Liver (tissue), 9 donors: ENCODE results near the gene MYO15B. TPM values are rescaled to one million over a fixed set of nuclear protein-coding genes. Genes with fewer than 3 reads are reported as not detected.

ENCODE experiments used
- DNase-seq: peaks from one replicate; pipeline ENCODE4 v3.0.0-alpha.2; 2017; ENCODE audit warnings: low spot score
- H3K27ac ChIP-seq, 2 donors: one replicate each; pipeline ENCODE4 v1.7.0; 2013; ENCODE audit warnings: inconsistent platforms in 2 of 2, low read length in 2 of 2, control low read depth in 1 of 2, low read depth in 1 of 2, mild to moderate bottlenecking in 1 of 2
- H3K27me3 ChIP-seq, 4 donors: one replicate each; pipeline versions ENCODE4 v1.6.1 to v1.7.0; 2013; ENCODE audit warnings: low read length in 3 of 4, inconsistent platforms in 1 of 4, mild to moderate bottlenecking in 1 of 4, moderate library complexity in 1 of 4; ENCODE audit not compliant: control insufficient read depth in 4 of 4, insufficient read depth in 4 of 4
- H3K36me3 ChIP-seq, 4 donors: one replicate each; pipeline versions ENCODE4 v1.6.1 to v1.7.0; 2013; ENCODE audit warnings: low read length in 3 of 4, mild to moderate bottlenecking in 3 of 4, low read depth in 1 of 4, moderate library complexity in 1 of 4; ENCODE audit not compliant: control insufficient read depth in 4 of 4, insufficient read depth in 3 of 4
- H3K4me1 ChIP-seq, 4 donors: one replicate each; pipeline versions ENCODE4 v1.6.1 to v1.7.0; 2013; ENCODE audit warnings: low read length in 3 of 4, mild to moderate bottlenecking in 3 of 4, moderate library complexity in 1 of 4; ENCODE audit not compliant: control insufficient read depth in 4 of 4, insufficient read depth in 4 of 4
- H3K4me3 ChIP-seq, 3 donors: one replicate each; pipeline versions ENCODE4 v1.6.1 to v1.7.0; 2013; ENCODE audit warnings: low read length in 3 of 3, control low read depth in 1 of 3, low read depth in 1 of 3, mild to moderate bottlenecking in 1 of 3
- H3K9ac ChIP-seq, 2 donors: one replicate each; pipeline ENCODE4 v1.7.0; 2013; ENCODE audit warnings: low read length in 2 of 2, mild to moderate bottlenecking in 2 of 2, moderate library complexity in 2 of 2, control low read depth in 1 of 2, low read depth in 1 of 2
- H3K9me3 ChIP-seq, 4 donors: one replicate each; pipeline versions ENCODE4 v1.6.1 to v1.7.0; 2013; ENCODE audit warnings: low read length in 3 of 4; ENCODE audit not compliant: control insufficient read depth in 4 of 4
- ATF3 ChIP-seq: IDR thresholded peaks from 2 replicates; pipeline ENCODE4 v1.6.1; 2016; ENCODE audit warnings: antibody characterized with exemption
- CTCF ChIP-seq: fragments of 150-350 bp; IDR thresholded peaks from 2 replicates; pipeline ENCODE4 v1.5.1; 2017; ENCODE audit warnings: improper control_type of control experiment, low read depth, low read length; ENCODE audit not compliant: missing input control
- EGR1 ChIP-seq, 2 donors: IDR thresholded peaks; 2 replicates each; pipeline ENCODE4 v1.6.1; 2016 to 2018; ENCODE audit warnings: antibody characterized with exemption in 2 of 2, low read depth in 2 of 2
- HNF4G ChIP-seq: IDR thresholded peaks from 2 replicates; pipeline ENCODE4 v1.6.1; 2016; ENCODE audit warnings: antibody characterized with exemption
- JUND ChIP-seq, 2 donors: IDR thresholded peaks; 2 replicates each; pipeline ENCODE4 v1.6.1; 2016; ENCODE audit warnings: antibody characterized with exemption in 2 of 2
- MAX ChIP-seq: IDR thresholded peaks from 2 replicates; pipeline ENCODE4 v1.6.1; 2016; ENCODE audit warnings: antibody characterized with exemption
- RAD21 ChIP-seq, 2 donors: IDR thresholded peaks; 2 replicates each; pipeline ENCODE4 v1.6.1; 2016; ENCODE audit warnings: antibody characterized with exemption in 2 of 2, mild to moderate bottlenecking in 2 of 2
- REST ChIP-seq: IDR thresholded peaks from 2 replicates; pipeline ENCODE4 v1.6.1; 2016; ENCODE audit warnings: antibody characterized with exemption, mild to moderate bottlenecking
- RXRA ChIP-seq, 2 donors: IDR thresholded peaks; 2 replicates each; pipeline ENCODE4 v1.6.1; 2017 to 2018; ENCODE audit warnings: antibody characterized with exemption in 2 of 2, mild to moderate bottlenecking in 1 of 2
- SP1 ChIP-seq: IDR thresholded peaks from 2 replicates; pipeline ENCODE4 v1.6.1; 2018; ENCODE audit warnings: antibody characterized with exemption, mild to moderate bottlenecking
- TAF1 ChIP-seq: conservative IDR thresholded peaks from 2 replicates; pipeline ENCODE4 v1.6.1; 2016; ENCODE audit warnings: antibody characterized with exemption, mild to moderate bottlenecking
- YY1 ChIP-seq: IDR thresholded peaks from 2 replicates; pipeline ENCODE4 v1.6.1; 2016; ENCODE audit warnings: antibody characterized with exemption, mild to moderate bottlenecking
- ZBTB33 ChIP-seq: IDR thresholded peaks from 2 replicates; pipeline ENCODE4 v1.6.1; 2016; ENCODE audit warnings: antibody characterized with exemption
- WGBS: extraction: QIAGEN DNeasy Blood & Tissue Kit; methylation state at CpG from one replicate; pipeline ENCODE4 v1.1.7; 2013; 5-methylcytosine and 5-hydroxymethylcytosine counted together
- polyA plus RNA-seq, 2 donors: library from polyadenylated mRNA; stranded (reverse) in 1 of 2; unstranded in 1 of 2; fragments of 200-250 nt in 1 of 2; fragments of >200 nt in 1 of 2; fragmentation: Nextera tagmentation in 1 of 2; extraction: Ambion mirVana in 1 of 2; gene quantifications; one replicate each; pipeline versions ENCODE4 v1.2.1 to v1.2.3, GENCODE V29; 2013 to 2015
- total RNA-seq, 2 donors: library from RNA; depleted of rRNA; stranded (reverse); fragments of >200 nt; gene quantifications; one replicate each; pipeline ENCODE4 v1.2.3, GENCODE V29; 2014
- donor health status: healthy.
- donor health status: healthy.
- donor health status: healthy.
- donor health status: healthy.
- donor health status: healthy.

MYO15B gene
- total and polyA plus RNA-seq, 4 donors, result 13.3 to 34.4 (median 18.0) TPM

- whole genome bisulfite sequencing, result 75% methylated on average over 28 of the region's 28 CpGs
- H3K4me3 ChIP-seq, result no peak overlapping the region
- no peak for TF ChIP-seq ZBTB33
- peak in 1 of 2 donors; percentile 71 for TF ChIP-seq RAD21 (IDR thresholded peaks at IDR 0.05)
- TF ChIP-seq CTCF, result peak; percentile 51
- H3K36me3 ChIP-seq, result peaks cover 0 to 3% (median 0%) of the 10 kb centered on the region in 4 donors
- H3K9me3 ChIP-seq, result no peaks in the 10 kb centered on the region
- H3K9ac ChIP-seq, result no peak overlapping the region
- no peak overlapping the region for H3K27ac ChIP-seq
- no peaks in the 10 kb centered on the region for H3K4me1 ChIP-seq
- DNase-seq, result peak; percentile 81
- no peaks in the 10 kb centered on the region for H3K27me3 ChIP-seq
Measured at GRCh38 chr17:75601057-75601987, 13.7 kb downstream of the MYO15B start.

GRCh38 chr17:75602644-75603043 lies 15.0 kb downstream of the MYO15B start:
- no peak for DNase-seq
- no peak overlapping the region for H3K9ac ChIP-seq
- no peaks in the 10 kb centered on the region for H3K4me1 ChIP-seq
- peaks cover 0 to 3% (median 0%) of the 10 kb centered on the region in 4 donors for H3K36me3 ChIP-seq
- H3K9me3 ChIP-seq, result no peaks in the 10 kb centered on the region
- TF ChIP-seq TAF1, result no peak
- no peak for TF ChIP-seq CTCF
- TF ChIP-seq REST, result no peak
- no peak for TF ChIP-seq EGR1 (IDR thresholded peaks at IDR 0.05; ENCODE audit: low read depth in 2 of 2)
- TF ChIP-seq HNF4G, result no peak
- no peak for TF ChIP-seq ZBTB33
- TF ChIP-seq SP1, result no peak
- TF ChIP-seq JUND (IDR thresholded peaks at IDR 0.05), result no peak
- no peak for TF ChIP-seq RXRA (IDR thresholded peaks at IDR 0.05)
- TF ChIP-seq ATF3, result no peak
- TF ChIP-seq RAD21 (IDR thresholded peaks at IDR 0.05), result no peak
- no peak for TF ChIP-seq MAX
- TF ChIP-seq YY1, result no peak
- no peaks in the 10 kb centered on the region for H3K27me3 ChIP-seq
- H3K27ac ChIP-seq, result no peak overlapping the region
- WGBS, result 95% methylated on average over 12 of the region's 12 CpGs
- H3K4me3 ChIP-seq, result no peak overlapping the region
